Liver (tissue), 9 donors: ENCODE results near the gene UNC13C. TPM values are rescaled to one million over a fixed set of nuclear protein-coding genes. Genes with fewer than 3 reads are reported as not detected.

Experiments used
- DNase-seq: peaks from one replicate; pipeline ENCODE4 v3.0.0-alpha.2; 2017; ENCODE audit warnings: low spot score
- H3K27ac ChIP-seq, 2 donors: one replicate each; pipeline ENCODE4 v1.7.0; 2013; ENCODE audit warnings: inconsistent platforms in 2 of 2, low read length in 2 of 2, control low read depth in 1 of 2, low read depth in 1 of 2, mild to moderate bottlenecking in 1 of 2
- H3K27me3 ChIP-seq, 4 donors: one replicate each; pipeline versions ENCODE4 v1.6.1 to v1.7.0; 2013; ENCODE audit warnings: low read length in 3 of 4, inconsistent platforms in 1 of 4, mild to moderate bottlenecking in 1 of 4, moderate library complexity in 1 of 4; ENCODE audit not compliant: control insufficient read depth in 4 of 4, insufficient read depth in 4 of 4
- H3K36me3 ChIP-seq, 4 donors: one replicate each; pipeline versions ENCODE4 v1.6.1 to v1.7.0; 2013; ENCODE audit warnings: low read length in 3 of 4, mild to moderate bottlenecking in 3 of 4, low read depth in 1 of 4, moderate library complexity in 1 of 4; ENCODE audit not compliant: control insufficient read depth in 4 of 4, insufficient read depth in 3 of 4
- H3K4me1 ChIP-seq, 4 donors: one replicate each; pipeline versions ENCODE4 v1.6.1 to v1.7.0; 2013; ENCODE audit warnings: low read length in 3 of 4, mild to moderate bottlenecking in 3 of 4, moderate library complexity in 1 of 4; ENCODE audit not compliant: control insufficient read depth in 4 of 4, insufficient read depth in 4 of 4
- H3K4me3 ChIP-seq, 3 donors: one replicate each; pipeline versions ENCODE4 v1.6.1 to v1.7.0; 2013; ENCODE audit warnings: low read length in 3 of 3, control low read depth in 1 of 3, low read depth in 1 of 3, mild to moderate bottlenecking in 1 of 3
- H3K9ac ChIP-seq, 2 donors: one replicate each; pipeline ENCODE4 v1.7.0; 2013; ENCODE audit warnings: low read length in 2 of 2, mild to moderate bottlenecking in 2 of 2, moderate library complexity in 2 of 2, control low read depth in 1 of 2, low read depth in 1 of 2
- H3K9me3 ChIP-seq, 4 donors: one replicate each; pipeline versions ENCODE4 v1.6.1 to v1.7.0; 2013; ENCODE audit warnings: low read length in 3 of 4; ENCODE audit not compliant: control insufficient read depth in 4 of 4
- ATF3 ChIP-seq: IDR thresholded peaks from 2 replicates; pipeline ENCODE4 v1.6.1; 2016; ENCODE audit warnings: antibody characterized with exemption
- EGR1 ChIP-seq, 2 donors: IDR thresholded peaks; 2 replicates each; pipeline ENCODE4 v1.6.1; 2016 to 2018; ENCODE audit warnings: antibody characterized with exemption in 2 of 2, low read depth in 2 of 2
- FOXA1 ChIP-seq: IDR thresholded peaks from 2 replicates; pipeline ENCODE4 v1.6.1; 2016; ENCODE audit warnings: antibody characterized with exemption
- FOXA2 ChIP-seq: IDR thresholded peaks from 2 replicates; pipeline ENCODE4 v1.6.1; 2016; ENCODE audit warnings: antibody characterized with exemption
- GABPA ChIP-seq, 2 donors: IDR thresholded peaks in 1 of 2; conservative IDR thresholded peaks in 1 of 2; 2 replicates each; pipeline ENCODE4 v1.6.1; 2016; ENCODE audit warnings: antibody characterized with exemption in 2 of 2, mild to moderate bottlenecking in 1 of 2, moderate library complexity in 1 of 2
- HNF4A ChIP-seq, 2 donors: conservative IDR thresholded peaks; 2 replicates each; pipeline ENCODE4 v1.6.1; 2016; ENCODE audit warnings: antibody characterized with exemption in 2 of 2, mild to moderate bottlenecking in 2 of 2
- HNF4G ChIP-seq: IDR thresholded peaks from 2 replicates; pipeline ENCODE4 v1.6.1; 2016; ENCODE audit warnings: antibody characterized with exemption
- JUND ChIP-seq, 2 donors: IDR thresholded peaks; 2 replicates each; pipeline ENCODE4 v1.6.1; 2016; ENCODE audit warnings: antibody characterized with exemption in 2 of 2
- MAX ChIP-seq: IDR thresholded peaks from 2 replicates; pipeline ENCODE4 v1.6.1; 2016; ENCODE audit warnings: antibody characterized with exemption
- NR2F2 ChIP-seq: IDR thresholded peaks from 2 replicates; pipeline ENCODE4 v1.6.1; 2016; ENCODE audit warnings: antibody characterized with exemption
- RAD21 ChIP-seq, 2 donors: IDR thresholded peaks; 2 replicates each; pipeline ENCODE4 v1.6.1; 2016; ENCODE audit warnings: antibody characterized with exemption in 2 of 2, mild to moderate bottlenecking in 2 of 2
- REST ChIP-seq: IDR thresholded peaks from 2 replicates; pipeline ENCODE4 v1.6.1; 2016; ENCODE audit warnings: antibody characterized with exemption, mild to moderate bottlenecking
- RXRA ChIP-seq, 2 donors: IDR thresholded peaks; 2 replicates each; pipeline ENCODE4 v1.6.1; 2017 to 2018; ENCODE audit warnings: antibody characterized with exemption in 2 of 2, mild to moderate bottlenecking in 1 of 2
- TAF1 ChIP-seq: conservative IDR thresholded peaks from 2 replicates; pipeline ENCODE4 v1.6.1; 2016; ENCODE audit warnings: antibody characterized with exemption, mild to moderate bottlenecking
- ZBTB33 ChIP-seq: IDR thresholded peaks from 2 replicates; pipeline ENCODE4 v1.6.1; 2016; ENCODE audit warnings: antibody characterized with exemption
- WGBS: extraction: QIAGEN DNeasy Blood & Tissue Kit; methylation state at CpG from one replicate; pipeline ENCODE4 v1.1.7; 2013; 5-methylcytosine and 5-hydroxymethylcytosine counted together
- polyA plus RNA-seq, 2 donors: library from polyadenylated mRNA; stranded (reverse) in 1 of 2; unstranded in 1 of 2; fragments of 200-250 nt in 1 of 2; fragments of >200 nt in 1 of 2; fragmentation: Nextera tagmentation in 1 of 2; extraction: Ambion mirVana in 1 of 2; gene quantifications; one replicate each; pipeline versions ENCODE4 v1.2.1 to v1.2.3, GENCODE V29; 2013 to 2015
- total RNA-seq, 2 donors: library from RNA; depleted of rRNA; stranded (reverse); fragments of >200 nt; gene quantifications; one replicate each; pipeline ENCODE4 v1.2.3, GENCODE V29; 2014
- donor health status: healthy.
- donor health status: healthy.
- donor health status: healthy.
- donor health status: healthy.
- donor health status: healthy.

UNC13C gene
- total and polyA plus RNA-seq, 4 donors = 0.19 TPM; not detected in 3

- H3K36me3 ChIP-seq = no peaks in the 10 kb centered on the region
- H3K27ac ChIP-seq = no peak overlapping the region
- 61% methylated on average over 2 of the region's 2 CpGs for WGBS
Measured at GRCh38 chr15:54410481-54410880, 432.2 kb downstream of the UNC13C start.

GRCh38 chr15:54424171-54424570 lies 445.9 kb downstream of the UNC13C start:
- H3K27me3 ChIP-seq = no peaks in the 10 kb centered on the region
- TF ChIP-seq NR2F2 = no peak
- TF ChIP-seq FOXA2 = no peak
- H3K27ac ChIP-seq = no peak overlapping the region
- H3K4me3 ChIP-seq = no peak overlapping the region
- H3K4me1 ChIP-seq = no peaks in the 10 kb centered on the region
- H3K9me3 ChIP-seq = peaks cover 0 to 5% (median 0%) of the 10 kb centered on the region in 4 donors
- 47% methylated on average over 2 of the region's 2 CpGs for WGBS
- DNase-seq = no peak
- no peak overlapping the region for H3K9ac ChIP-seq
- no peaks in the 10 kb centered on the region for H3K36me3 ChIP-seq

More at GRCh38 chr15:54410481-54410880, 432.2 kb downstream of the UNC13C start:
- no peaks in the 10 kb centered on the region for H3K4me1 ChIP-seq
- H3K9me3 ChIP-seq = no peaks in the 10 kb centered on the region
- H3K4me3 ChIP-seq = no peak overlapping the region
- H3K9ac ChIP-seq = no peak overlapping the region
- TF ChIP-seq MAX = no peak
- TF ChIP-seq TAF1 = no peak
- no peak for TF ChIP-seq HNF4A (conservative IDR thresholded peaks at IDR 0.05)
- no peak for TF ChIP-seq ATF3
- TF ChIP-seq FOXA2 = no peak
- TF ChIP-seq HNF4G = no peak
- no peak for TF ChIP-seq FOXA1
- TF ChIP-seq RAD21 (IDR thresholded peaks at IDR 0.05) = no peak
- no peak for TF ChIP-seq RXRA (IDR thresholded peaks at IDR 0.05)
- no peak for TF ChIP-seq JUND (IDR thresholded peaks at IDR 0.05)
- TF ChIP-seq GABPA (IDR thresholded peaks at IDR 0.05 in 1 of 2, conservative IDR thresholded peaks at IDR 0.05 in 1 of 2) = no peak
- TF ChIP-seq ZBTB33 = no peak
- TF ChIP-seq EGR1 (IDR thresholded peaks at IDR 0.05; ENCODE audit: low read depth in 2 of 2) = no peak
- TF ChIP-seq REST = no peak
- no peaks in the 10 kb centered on the region for H3K27me3 ChIP-seq
- no peak for DNase-seq
